Activated CD8-positive, alpha-beta memory T cell treated with anti-CD3 and anti-CD28 coated beads, Interleukin-2, amount 10 ng/mL, durations not matched to agents 7 days and 5 days (primary cell): ENCODE measurements around the gene HCRTR1. TPM values are rescaled to one million over a fixed set of nuclear protein-coding genes. Genes with fewer than 3 reads are reported as not detected.

Experiments used
- total RNA-seq, 2 experiments: library from RNA; stranded (reverse); gene quantifications; one replicate each; pipeline ENCODE4 v1.2.3, GENCODE V29; 2021

Gene HCRTR1
- total RNA-seq, 2 experiments from 2014 or later: not detected

Other genes with a start within 250 kb of the HCRTR1 start
- gene FABP3, start 244.6 kb upstream of the HCRTR1 start, total RNA-seq: not detected
- gene SERINC2, start 204.5 kb upstream of the HCRTR1 start, total RNA-seq: under 1 TPM in 1 of 2 experiments, not detected in 1; 0.32 TPM
- not detected for gene TINAGL1, start 41.2 kb upstream of the HCRTR1 start, total RNA-seq
- gene PEF1, start 27.2 kb downstream of the HCRTR1 start, total RNA-seq: 10 to 100 TPM; 45.9 to 47.1 TPM
- gene COL16A1, start 86.3 kb downstream of the HCRTR1 start, total RNA-seq: not detected
- 1 to 10 TPM in 1 of 2 experiments, under 1 TPM in 1; 0.07 to 1.3 TPM for gene ADGRB2, start 146.7 kb downstream of the HCRTR1 start, total RNA-seq
- not detected for gene SPOCD1, start 198.3 kb downstream of the HCRTR1 start, total RNA-seq